ENCODE data around the gene EMSY.
A peak's percentile ranks its signal among the peaks of the same experiment; 100 is the strongest.

The EMSY gene

DNA sequence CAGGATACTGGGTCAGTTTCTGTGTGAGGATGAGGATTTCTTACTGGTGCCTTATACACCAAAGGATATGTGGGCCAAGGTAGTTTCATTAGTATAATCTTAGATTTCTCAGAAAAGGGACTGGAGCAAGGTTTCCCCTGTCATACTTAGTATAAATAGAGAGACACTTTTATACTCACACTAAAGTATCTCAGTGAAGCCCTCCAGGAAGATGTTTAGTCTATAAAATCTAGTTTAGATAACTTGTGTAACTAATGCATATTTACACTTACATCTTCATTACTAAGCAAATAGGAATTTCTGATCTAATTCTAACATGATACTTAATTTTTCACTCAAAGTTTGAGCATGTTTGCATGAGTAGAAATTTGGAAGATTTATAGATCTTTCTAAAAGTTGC is 11.1 kb downstream of the EMSY start:
- DNase-seq: no peak

DNA sequence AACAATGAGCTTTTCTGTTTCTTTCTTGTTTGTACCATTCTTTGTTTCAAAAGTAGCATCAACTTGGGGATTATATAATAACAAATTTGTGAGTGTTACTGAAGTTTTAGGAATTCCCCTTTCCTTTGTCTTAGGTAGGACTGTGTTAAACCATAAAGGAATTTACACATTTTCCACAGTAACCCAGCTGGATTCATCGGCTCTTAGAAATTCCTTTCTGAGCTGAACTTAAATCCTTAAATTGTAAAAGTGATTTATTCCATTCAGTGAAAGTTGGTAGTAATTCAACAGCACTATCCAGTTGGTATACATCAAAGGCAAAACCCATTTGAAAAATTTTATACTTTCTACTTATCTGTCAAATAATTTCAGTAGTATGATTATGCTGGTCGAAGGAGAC is 11.8 kb downstream of the EMSY start:
- no peak for DNase-seq

DNA sequence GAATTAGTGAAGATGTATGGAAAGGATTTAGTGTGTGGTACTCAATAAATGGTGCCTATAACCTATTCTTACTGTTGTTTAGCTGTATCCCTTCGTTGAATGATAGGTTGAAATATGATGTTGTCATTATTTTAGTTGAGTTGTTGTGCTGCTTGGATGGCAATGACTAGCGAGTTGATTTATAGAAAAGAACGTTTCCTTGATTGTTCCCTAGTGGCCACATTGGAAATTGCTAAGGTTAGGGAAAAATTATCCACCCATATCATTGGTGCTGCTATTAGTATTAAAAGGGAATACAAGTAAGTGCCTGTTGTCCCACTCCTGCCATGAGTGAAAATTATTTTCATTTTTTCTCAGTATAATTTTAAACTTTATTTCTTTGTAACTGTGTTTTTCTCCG is 14.5 kb downstream of the EMSY start:
- DNase-seq: no peak

DNA sequence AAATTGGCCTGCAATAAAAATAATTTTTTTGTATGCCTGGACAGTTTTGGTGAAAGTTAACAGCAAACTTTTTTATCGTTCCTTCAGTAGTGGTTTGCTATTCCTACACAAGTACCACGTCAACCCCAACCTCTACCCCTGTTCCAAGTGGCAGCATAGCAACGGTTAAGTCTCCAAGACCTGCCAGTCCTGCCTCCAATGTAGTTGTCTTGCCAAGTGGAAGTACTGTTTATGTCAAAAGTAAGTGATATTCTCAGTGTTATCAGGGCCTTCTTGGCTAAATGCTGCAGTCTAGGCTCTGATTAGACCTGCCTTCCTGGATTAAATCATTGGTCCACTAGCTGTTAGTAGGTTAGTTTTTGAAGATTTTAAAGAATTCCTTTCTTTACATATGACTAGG is 15.0 kb downstream of the EMSY start:
- DNase-seq: no peak

DNA sequence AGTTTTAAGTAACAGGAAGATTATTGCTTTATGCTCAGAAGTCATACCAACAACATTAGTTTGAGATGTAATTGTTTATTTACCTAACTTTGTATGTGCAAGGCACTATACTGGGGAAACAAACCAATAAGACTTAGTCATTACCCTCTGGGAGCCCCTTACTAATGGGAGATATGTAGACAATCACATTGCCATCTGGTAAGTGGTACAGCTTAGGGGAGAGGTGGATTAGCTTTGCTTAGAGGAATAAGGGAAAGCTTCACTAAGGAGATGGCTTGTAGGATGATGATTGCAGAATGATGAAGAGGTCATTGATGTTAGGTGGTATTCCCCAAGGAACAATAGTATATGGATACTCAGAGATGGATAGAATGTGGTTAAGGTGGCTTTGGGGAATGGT is 17.5 kb downstream of the EMSY start:
- no peak for DNase-seq

DNA sequence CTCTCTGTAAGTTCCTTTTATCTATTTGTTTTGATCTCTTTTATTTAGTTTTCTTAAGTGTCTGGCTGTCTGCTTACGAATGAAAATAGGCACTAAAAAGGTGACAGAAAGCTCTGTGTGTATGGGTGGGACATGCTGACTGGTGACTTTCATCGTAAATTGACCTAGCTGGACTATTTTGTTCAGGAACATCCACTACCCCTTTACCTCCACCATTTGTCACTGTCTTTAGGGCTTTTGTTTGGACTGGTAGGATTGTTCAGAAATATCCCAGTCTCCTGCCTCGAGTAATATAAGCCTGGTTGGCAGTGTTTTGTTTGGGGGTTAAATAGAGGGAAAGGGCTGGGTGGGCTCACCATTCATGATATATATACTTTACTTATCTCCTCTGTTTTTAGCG is 20.9 kb downstream of the EMSY start:
- no peak for DNase-seq

DNA sequence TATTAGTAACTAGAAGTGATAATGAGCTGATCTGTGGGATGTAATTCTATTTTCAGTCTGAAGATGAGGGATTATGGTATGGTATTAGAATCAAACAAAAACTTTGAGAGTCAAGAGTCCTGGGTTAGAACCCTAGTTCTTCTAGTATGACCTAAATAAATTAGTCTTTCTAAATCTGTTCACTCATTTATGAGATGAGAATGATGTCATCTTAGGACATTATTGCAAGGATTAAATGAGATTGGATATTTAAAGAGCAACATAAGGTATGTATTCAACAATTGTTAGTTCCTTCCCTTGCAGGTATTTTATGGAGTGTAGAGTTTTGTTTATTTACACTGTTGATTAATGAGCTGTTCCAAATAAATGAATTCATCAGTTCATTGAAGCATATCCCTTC is 21.8 kb downstream of the EMSY start:
- DNase-seq: no peak

DNA sequence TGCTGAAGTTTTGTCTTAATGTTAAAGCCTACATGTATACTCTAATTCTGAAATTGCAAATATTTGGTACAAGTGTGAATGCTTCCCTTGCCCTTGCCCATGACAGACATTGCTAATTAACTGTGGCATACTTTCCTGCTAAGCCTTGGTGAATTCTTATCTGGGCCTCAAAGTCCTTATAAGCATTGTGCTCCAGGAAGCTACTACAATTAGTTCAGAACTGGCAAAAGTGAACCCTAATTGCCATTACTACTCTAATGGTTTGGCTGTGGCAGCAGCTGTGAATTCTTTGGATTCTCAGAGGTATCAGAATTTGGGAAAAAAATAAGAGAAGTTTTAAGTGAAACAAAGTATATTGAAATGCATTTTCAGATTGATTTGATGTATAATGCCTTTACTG is 24.3 kb downstream of the EMSY start:
- DNase-seq: no peak

DNA sequence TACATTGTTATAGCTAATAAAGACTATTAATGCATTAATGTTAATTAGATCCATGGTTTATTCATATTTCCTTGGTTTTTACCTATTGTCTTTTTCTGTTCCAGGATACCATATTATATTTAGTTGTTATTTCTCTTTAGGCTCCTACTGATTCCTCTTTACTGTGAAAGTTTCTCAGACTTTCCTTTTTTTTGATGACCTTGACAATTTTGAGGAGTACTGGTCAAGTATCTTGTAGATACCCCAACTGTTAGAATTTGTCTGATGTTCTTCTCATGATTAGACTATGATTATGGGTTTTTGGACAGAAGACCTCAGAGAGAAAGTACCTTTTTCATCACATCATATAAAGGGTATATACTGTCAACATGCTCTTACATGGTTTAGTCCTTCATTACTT is 26.6 kb downstream of the EMSY start:
- no peak for DNase-seq

DNA sequence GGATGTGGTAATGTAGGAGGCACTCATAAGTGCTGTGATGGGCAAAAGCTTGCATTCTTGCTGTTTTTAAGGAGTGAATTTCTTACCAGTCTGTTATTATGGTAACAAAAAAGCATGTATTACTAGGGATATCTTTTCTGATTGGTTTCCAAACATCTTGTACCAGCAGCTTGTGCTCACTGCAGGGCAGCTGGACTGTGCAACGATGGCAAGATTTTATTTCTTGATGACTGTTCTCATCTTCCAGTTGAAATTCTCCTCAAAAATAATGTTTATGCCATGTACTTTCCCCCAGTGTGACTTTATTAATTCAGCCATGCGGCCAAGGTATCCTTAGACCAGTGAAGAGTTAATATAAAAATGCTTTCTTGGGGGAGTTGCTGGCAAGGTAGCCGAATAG is 35.4 kb downstream of the EMSY start:
- DNase-seq: no peak

DNA sequence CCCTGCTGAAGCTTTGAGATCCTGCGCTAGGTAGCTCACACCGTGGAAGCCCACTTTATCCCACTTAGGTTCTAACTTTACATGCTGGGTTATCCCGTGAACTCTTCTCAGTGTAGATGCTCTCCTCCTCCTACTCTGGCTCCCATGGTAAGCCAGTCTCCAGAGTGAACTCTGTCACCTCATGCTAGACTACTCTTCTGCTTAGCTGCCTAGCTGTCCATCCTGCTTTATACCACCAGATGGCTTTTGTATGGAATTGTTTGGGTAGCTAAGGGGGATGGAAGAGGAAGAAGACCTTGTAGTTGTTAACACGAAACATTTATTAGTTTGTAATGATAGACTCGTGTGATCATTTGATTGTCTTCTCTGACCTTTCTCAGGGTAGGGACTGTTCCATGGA is 46.8 kb downstream of the EMSY start:
- DNase-seq: no peak

DNA sequence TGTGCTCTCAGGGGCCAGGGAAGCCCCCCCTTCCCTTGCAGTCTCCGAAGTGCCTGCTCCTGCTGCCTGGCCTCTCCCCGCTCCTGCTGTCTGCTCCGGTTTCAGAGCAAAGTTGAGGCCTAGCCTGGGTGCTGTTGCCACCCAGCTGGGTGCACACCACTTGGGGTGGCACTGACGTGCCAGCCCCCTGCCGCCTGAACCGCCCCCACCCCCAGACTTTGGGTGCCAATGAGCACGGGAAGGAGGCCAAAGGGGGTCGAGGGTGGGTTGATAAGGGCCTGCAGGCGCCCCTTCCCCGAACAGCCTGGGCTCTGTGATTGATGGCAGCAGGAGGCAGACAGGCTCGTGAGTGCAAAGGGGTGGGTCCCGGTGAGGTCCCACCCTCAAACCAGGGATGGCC is 48.2 kb downstream of the EMSY start:
- no peak for DNase-seq

DNA sequence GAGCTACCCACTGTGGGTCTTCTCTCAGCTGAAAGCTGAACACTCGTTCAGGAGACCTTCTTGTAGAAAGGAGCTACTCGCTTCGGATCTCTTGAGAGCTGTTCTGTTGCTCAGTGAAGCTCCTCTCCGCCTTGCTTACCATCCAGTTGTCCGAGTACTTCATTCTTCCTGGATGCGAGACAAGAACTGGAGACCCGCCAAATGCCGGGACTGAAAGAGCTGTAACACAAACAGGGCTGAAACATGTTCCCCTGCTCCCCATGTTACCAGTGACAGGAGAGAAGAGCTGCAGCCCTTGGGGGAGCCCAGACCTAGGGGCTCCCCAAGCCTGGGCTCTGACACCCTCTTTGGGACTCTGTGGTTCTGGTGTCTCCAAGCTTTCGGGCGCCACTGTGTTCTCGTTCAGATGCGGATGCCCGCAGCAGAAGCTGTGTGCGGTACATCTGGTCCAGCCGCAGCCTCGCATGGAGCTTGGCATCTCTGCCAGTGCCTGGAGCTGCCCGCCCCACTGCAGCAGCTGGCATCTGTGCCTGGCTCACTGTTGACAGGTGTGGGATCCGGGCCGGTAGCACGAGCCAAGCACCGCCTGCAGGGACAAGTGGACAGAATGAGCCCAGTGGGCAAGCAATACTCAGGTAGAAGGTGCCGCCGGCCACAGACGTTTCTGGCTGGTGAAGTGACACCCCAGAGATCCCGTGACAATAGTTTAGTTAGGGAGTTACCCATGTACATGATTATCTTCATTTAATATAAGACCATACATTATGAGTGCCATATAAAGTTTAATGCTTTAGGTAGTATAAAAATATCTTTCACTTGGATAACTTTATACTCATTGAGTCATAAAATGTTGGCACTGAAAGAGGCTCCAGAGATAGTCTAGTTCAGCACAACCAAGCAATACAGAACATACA is 49.1 kb downstream of the EMSY start:
- DNase-seq: no peak

DNA sequence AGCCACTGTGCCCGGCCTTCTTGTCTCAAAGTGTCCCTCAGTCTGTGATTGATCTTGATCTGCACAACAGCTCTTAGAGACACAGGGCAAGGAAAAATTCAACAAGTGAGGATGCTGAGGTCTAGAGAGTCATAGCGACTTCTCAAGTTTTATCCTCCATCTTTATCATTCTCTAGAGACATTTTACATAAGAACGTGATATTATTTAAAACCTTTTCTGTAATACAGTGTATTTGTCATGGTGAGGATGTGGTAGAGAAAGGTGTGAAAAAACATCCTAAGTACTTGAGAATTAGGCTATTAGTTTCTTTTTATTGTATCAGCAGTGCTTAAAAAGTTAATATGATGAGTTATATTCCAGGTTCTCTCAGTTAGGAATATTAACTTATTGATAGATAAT is 50.2 kb downstream of the EMSY start:
- DNase-seq: no peak

DNA sequence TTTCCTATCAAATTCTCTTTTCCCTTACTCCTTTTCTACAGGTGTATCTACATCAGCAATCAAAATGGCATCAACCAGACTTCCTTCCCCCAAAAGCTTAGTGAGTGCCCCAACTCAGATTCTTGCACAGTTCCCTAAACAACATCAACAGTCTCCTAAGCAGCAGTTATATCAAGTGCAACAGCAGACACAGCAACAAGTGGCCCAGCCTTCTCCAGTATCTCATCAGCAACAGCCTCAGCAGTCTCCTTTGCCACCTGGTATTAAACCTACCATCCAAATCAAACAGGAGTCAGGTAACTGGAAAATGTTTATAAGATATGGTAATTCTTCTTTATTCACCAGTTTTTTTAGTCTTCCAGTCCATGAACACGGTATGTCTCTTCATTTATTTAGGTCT is 51.4 kb downstream of the EMSY start:
- no peak for DNase-seq

DNA sequence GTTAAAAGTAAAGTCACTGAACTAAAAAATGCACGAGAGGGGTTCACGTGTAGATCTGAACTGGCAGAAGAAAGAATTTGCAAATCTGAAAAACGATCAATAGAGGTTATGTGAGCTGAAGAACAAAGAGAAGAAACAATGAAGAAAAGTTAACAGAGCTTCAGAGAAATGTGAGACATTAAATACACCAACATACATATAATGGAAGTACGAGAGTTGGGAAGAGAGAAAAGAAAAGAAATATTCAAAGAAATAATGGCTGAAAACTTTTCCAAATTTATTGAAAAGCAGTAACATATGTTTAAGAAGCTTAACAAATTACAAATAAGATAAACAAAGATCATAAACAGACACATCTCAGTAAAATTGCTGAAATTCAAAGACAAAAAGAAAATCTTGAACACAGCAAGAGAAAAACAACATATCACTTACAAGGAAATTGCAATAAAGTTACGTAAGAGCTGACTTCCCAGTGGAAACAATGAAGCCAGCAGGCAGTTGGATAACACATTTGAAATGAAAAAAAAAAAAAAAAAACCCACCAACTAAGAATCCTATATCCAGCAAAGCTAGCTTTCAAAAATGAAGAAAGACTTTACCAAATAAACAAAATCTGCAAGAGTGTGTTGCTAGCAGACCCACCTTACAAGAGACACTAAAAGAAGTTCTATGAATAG is 56.8 kb downstream of the EMSY start:
- DNase-seq: no peak

DNA sequence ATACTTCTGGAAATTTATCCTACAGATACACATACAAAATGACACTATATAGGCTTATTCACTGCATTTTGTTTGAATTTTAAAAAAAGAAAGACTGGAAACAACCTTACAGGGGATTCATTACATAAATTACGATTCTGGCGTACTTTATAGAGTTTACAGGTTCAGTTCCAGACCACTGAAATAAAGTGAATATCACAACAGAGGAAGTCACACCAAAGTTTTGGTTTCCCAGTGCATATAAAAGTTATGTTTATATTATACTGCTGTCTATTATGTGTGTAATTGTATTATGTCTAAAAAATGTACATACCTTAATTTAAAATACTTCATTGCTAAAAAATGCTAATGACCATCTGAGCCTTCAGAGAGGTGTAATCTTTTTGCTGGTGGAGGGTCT is 62.0 kb downstream of the EMSY start:
- no peak for DNase-seq

DNA sequence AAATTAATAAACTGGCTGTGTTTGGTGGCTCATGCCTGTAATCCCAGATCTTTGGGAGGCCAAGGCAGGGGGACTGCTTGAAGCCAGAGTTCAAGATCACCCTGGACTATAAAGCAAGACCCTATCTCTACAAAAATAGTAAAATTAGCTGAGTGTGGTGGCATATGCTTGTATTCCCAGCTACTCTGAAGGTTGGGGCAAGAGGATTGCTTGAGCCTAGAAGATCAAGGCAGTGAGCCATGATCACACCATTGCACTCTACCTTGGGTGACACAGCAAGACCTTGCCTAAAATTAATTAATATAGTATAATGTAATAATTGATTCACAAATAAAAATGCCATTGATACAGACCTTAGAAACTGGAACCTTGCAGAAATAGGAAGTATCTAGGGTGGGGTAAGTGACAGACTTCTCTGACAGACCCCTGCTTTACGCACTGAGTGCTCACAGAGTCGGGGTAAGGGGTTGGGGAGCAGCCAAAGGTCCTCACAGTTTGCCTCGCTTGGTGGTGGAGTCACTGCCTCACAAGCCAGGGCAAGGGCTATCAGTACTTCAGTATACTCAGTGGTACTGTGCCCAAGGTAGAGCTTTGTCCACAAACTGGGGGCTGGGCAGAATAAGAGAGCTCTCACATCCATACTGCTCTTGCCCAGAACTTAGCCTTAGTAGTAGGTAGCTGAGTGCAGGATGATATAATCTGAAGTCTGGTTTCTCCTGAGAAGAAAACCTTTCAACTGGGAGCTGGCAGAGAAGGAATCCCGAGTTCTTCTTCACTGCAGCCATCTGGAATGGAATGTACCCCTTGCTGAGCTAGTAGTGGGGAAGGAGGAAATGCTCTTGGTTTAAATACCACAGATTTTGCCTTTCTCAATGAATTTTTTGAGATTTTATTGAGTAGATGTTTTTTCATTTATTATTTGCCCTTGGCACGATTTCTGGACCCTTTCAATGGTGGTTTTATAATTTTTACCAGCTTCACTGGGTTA is 65.5 kb downstream of the EMSY start:
- peak; percentile 7 for DNase-seq

DNA sequence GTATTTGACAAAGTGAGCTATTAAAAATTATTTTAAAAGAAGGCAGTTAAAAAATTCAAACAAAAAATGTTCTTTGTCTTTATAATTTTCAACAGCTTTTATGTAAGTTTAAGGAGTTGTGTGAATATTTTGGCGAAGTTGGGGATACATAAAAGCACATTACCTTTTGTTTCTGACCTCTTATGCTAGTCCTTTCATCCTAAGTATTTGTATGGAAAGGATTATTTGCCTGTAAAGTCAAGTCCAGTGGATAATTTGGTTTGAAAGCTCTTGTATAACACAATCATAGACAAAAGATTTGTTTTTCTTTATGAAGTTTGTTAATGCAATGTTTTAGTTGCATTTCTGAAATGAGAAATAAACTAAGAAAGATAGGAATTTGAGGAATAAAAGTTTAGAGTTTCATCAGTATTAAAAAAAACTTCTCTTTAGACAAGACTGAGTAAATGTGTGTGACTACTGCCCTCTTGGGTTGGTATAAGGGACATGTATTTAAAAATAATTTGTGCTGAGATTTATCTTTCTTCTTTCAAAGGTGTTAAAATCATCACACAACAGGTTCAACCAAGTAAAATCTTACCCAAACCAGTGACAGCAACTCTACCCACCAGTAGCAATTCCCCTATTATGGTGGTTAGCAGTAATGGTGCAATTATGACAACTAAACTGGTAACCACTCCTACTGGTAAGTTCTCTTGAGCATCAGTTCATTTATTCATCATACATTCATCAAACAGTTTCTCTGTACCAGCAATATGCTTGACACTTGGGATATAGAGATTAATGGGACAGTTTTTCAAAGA is 68.2 kb downstream of the EMSY start:
- DNase-seq: no peak

DNA sequence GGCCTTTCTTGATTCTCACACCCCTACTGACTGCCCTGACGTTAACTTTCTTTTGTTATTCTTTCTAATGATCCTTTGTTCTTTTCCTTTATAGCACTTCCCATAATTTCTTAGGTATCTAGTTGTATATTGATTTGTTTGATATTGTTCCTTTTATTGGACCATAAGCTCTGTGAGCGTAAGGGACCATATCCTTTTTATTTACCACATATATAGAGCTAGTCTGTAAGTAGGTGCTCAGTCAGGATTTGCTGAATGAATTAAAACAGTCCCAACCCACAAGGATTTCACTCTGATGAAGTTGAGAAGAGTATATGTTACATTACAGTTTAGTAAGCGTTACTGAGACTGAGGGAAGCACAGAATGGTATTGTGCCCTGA is 68.8 kb downstream of the EMSY start:
- DNase-seq: no peak

DNA sequence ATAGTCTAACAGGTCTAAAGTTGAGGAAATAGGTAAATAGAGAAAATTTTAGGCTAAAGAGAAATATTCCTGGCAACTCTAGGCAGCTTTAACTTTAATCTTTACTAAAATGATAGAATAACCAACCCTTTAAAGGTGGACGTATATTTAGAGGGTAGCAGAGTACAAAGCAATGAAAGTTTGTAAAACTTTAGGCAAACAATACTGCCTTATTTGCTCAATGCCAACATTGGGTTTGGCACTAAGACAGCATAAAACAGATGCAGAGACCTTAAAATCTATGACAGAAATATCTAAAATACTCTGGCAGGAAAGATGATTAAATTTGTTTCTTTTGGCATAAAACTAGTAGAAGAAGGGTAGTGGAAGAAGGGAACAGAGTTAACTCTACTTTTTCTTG is 70.7 kb downstream of the EMSY start:
- DNase-seq: no peak

DNA sequence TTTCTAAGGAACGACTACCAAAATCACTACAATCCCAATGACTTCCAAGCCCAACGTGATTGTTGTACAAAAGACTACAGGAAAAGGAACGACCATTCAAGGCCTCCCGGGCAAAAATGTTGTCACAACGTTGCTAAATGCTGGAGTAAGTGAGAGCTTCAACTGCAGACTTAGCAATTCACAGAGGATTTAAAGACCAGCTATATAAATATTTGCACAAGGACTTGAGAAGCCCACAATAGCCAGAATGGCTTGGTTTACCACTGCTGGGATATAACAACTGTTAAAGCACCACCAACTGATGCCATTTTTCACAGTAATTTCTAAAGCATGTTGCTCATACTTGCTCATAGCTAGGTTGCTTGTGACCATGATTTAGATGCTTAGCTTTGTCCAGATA is 78.3 kb downstream of the EMSY start:
- DNase-seq: no peak
